GM18867 (cell line): ENCODE measurements around the gene CDX2.
"Not testable (repeated sequence)": the region's sequence is repeated elsewhere in the genome, so short reads cannot be mapped to it uniquely, and the experiment has no call there.

Experiments used
- ATAC-seq: cut with Tn5 transposase; IDR thresholded peaks from one replicate; pipeline ENCODE4 v1.9.1; 2021; ENCODE audit warnings: mild to moderate bottlenecking, moderate library complexity; ENCODE audit not compliant: unreplicated experiment

The CDX2 gene

DNA sequence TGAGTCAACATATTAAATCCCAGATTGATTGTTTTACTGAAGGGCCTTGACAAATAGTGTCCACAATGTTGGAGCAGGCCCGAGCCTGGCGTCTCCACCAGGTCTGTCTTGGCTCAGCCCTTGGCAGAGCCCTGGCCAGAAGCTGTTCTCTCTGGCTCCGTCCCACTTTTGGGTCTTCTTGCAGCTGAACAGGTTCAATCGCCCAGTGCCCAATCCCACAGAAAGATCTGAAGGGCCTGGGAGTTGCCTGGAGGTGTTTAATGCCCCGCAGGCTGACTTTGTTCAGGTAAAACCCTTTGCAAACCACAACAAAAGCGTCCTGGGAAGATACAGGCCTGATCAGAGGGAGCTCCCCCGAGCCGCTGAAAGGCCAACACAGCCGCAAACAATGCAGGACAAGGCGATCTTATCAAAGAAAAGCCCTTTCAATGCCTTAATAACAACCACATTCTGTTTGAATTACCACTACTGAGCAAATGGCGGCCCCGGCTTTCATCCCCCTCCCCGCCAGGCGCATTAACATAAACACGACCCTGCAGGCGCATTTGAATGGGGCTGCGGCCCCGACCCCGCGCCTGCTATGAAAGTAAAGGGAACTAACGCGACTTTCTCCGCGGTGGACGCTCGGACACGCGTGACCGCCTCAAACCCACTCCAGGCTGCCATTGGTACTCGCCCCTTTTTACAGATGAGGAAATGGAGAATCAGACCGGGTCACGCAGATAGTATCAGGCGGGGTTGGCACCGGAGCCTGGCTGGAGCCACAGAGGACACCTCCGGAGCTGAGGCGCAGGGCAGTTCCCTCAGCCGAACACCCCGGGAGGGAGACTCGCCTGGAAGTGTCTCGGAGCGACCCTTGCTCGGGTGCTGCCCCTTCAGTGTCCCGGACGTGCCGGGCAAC is 3.1 kb downstream of the CDX2 start:
- ATAC-seq = no peak

DNA sequence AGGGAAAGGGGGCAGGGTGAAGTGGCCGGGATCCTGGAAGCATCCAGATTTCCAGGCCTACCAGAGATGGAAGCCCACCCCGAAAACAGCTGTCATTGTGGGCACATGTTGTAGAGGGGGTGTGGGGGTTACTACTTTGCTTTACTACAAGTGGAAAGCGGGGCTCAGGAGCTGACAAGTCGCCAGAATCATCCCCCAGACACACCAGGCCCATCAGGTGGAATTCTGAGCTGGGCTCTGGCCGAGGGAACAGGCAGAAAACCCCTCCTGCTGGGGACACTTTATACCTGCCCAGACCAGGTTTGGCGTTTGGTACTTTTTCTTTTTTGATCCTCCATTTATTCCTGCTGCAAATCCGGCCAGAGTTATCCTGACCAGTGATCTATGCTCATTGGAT is 3.8 kb downstream of the CDX2 start:
- no peak for ATAC-seq

DNA sequence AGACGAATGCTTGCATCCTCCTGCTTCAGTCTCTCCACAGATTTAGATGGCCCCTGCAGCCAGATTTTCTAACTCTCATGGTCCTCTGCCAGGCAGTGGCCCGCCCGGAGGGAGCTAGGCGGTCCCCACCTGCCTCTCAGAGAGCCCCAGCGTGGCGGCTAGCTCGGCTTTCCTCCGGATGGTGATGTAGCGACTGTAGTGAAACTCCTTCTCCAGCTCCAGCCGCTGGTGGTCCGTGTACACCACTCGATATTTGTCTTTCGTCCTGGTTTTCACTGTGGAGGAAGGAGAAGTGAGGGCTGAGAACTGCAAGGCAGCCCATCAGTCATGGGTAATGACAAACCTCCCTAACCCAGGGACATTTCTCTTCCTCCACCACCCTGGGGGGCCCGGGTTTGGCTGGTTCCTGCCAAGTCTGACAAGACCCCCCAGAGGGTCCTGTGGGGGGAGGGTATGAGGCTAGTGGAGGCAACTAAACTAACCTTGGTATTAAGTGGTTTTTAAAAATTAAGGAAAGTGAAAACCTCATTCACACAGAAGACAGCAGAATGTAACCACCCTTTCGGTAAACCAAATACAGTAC is 4.3 kb downstream of the CDX2 start:
- no peak for ATAC-seq

DNA sequence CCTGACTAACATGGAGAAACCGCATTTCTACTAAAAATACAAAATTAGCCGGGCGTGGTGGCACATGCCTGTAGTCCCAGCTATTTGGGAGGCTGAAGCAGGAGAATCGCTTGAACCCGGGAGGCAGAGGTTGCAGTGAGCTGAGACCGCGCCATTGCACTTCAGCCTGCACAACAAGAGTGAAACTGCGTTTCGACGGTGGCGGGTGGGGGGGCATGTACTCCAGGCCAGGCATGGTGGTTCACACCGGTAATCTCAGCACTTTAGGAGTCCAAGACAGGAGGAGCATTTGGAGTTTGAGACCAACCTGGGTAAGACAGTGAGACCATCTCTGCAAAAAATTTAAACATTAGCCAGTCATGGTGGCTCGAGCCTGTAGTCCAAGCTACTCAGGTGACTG is 4.9 kb downstream of the CDX2 start:
- not testable (repeated sequence) for ATAC-seq

DNA sequence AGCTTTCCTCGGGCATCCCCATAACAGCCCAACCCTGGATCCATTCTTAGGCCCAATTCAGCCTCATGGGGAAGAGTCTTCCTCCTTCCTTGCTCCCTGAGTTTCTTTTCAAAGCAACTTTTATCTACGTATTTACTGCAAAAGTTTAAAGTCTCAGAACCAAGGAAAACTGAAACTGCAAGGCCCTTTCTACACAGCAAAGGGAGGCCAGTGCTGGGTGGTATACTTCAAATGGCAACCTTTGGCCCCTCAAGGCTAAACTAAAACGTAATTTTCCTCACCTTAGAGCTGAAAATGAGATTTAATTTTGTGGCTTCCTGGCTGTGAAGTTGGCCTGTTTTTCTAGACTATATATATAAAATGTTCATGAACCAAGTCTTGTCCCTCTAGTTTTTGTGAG is 5.6 kb downstream of the CDX2 start:
- no peak for ATAC-seq

DNA sequence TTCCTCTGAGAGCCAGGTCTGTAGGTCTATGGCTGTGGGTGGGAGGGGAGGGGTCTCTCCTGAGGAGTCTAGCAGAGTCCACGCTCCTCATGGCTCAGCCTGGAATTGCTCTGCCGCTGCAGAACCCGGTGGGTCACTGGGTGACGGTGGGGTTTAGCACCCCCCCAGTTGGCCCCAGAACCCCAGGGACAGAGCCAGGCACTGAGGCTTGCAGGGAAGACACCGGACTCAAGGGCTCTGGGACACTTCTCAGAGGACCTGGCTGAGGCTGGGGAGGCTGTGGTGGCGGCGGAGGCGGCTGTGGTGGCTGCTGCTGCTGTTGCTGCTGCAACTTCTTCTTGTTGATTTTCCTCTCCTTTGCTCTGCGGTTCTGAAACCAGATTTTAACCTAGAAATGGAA is 6.1 kb downstream of the CDX2 start:
- ATAC-seq = no peak

DNA sequence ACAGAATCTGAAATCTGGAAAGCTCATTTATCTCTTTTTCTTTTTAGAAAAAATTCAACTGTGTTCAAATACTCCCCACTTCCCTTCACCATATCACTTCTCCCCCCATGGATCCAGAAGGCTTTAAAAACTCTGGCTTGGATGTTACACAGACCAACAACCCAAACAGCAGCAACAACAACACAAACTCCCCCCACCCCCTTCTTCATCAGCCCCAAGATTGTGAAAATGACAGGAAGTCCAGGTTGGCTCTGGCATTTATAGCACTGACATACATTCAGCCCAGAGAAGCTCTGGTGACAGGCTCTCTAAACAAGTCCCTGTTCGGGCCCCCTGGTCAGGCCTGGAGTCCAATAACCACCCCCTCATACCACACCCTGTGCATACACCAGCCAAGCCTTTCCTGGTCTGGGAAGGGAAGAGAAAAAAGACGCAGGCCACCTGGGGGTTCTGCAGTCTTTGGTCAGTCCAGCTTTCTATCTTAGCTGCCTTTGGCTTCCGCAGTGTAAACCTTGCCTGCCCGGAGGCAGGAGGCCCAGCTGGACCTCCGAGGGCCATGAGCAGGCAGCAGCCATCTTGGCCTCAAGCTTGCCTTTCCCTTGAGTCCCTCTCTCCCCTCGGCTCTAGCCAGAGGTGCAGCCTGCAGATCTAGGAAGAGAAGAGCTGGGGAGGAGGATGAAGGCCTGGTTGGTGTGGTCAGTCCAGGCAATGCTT is 6.8 kb downstream of the CDX2 start:
- ATAC-seq = no peak

DNA sequence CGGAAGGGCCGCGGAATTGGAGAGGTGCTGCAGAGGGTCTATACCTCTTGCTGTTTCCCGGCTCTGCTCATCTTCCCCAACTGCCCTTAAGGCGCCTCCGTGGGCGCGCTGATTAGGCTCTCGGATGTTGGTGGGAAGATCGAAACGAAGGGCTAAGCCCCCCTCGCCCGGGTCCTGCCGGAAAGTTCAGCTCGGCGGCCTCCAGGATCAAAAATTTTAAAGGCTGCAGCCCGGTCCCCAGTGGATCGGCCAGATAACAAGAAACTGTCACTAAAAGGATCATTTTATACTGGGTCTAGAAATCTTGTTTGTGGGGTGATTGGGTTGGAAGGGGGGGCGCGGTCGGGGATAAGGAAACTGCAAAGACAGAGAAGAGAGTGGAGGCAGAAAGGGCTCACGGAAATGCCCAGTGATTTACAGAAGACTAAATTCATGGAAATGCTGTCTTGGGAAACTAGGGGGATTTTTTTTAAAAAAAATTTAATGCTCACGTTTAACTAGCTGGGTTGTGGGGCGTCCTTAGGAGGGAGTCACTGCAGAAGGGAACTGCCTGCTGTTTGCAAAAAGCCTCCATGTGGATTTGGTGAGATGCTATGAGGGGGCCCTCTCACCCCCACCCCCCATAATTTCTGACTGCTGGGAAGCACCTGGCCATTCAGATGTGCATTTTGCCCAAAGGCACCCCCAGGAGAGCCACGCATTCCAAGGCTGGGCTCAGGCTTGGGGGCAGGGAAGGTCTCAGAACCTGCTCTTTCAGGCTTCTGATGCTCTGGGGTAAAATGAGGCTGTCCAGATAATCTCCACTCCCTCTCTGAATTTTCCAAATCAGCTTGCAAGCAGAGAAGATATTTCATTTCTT is 7.7 kb downstream of the CDX2 start:
- no peak for ATAC-seq

DNA sequence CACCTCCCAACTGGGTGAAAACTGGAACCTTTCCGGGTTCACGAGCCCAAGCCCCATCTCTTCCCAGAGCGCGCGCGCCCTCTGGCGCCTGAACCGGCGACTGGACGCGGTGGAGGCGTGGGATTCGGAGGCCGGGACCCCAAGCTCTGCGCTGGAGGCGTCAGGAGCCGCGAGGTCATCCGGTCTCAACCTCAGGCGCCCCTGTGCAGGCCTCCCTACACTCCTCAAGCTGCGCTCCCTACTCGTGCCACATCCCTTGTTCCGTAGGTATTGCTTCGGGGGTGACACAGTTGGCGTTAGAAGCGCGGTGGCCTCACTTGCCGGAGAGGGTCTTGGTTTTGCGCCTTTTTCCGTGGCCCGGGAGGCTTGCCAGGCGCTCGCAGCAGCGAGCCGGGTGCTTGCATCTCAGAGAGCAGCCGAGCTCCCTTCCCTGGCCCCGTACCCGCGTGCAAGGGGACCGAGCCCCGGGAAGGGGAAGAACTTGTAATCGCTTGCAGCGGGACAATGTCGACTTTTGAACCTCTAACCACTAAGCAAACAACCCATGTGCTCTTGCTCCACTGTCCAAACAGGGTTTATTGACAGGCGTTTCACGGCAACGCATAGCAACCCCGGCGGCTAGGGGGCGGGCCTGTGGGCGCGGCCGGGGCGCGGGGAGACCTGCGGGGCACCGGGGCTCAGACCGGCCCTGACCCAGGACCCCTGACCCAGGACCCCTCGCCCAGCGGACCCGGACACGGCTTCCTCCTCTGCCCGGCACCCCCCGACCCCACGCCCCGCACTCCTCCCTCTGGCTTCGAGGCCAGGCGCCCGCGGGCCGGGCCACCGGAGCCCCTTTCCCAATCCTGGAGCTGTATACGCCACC is 8.5 kb downstream of the CDX2 start:
- no peak for ATAC-seq

DNA sequence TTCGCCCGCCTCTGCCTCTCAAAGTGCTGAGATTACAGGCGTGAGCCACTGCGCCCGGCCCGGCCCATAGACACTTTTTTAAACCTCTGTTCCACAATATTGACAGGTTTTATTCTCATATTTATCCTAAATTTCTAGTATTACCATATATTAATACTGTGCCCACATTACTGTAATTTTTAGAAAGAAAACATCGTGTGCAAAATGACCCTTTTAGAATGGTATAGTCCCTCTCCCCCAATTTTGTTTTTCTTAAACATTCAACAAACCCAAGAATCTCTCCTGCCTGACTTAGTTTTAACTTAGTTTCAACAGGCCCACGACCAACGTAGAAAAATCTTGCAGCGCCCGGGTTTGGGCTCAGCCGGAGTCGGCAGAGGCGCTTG is 9.1 kb downstream of the CDX2 start:
- ATAC-seq = no peak

DNA sequence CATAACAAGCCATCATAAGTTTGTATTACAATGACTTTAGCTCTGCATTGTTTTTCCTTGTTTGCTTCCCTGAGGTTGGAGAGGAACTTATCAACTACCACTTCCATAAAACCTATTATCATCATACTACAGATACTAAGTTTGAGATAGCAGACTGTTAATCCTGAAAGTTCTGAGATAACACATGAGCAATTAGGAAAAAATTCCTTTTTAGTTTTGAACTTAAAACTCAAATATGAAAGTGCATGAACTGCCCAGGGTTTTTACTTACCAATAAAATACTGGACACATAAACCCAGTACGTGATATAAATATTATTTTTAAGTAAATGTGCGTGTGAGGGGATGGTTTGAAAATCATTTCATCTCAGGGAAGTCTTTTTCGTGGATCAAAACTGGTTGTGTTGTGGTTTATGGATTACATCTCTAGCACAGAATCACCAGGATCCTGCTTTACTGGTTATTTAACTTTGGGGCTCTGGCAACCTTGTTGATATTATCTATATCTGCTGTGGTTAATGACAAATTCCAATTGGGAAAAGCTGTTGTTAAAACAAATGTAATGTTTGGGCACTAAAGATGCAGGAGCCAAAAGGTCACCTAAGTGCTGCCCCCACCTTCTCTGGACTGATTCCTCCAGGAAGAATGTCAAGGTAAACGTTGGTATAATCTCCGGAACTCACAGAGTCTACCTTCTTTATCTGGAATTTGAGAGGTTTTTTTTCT is 12.4 kb downstream of the CDX2 start:
- ATAC-seq = no peak

DNA sequence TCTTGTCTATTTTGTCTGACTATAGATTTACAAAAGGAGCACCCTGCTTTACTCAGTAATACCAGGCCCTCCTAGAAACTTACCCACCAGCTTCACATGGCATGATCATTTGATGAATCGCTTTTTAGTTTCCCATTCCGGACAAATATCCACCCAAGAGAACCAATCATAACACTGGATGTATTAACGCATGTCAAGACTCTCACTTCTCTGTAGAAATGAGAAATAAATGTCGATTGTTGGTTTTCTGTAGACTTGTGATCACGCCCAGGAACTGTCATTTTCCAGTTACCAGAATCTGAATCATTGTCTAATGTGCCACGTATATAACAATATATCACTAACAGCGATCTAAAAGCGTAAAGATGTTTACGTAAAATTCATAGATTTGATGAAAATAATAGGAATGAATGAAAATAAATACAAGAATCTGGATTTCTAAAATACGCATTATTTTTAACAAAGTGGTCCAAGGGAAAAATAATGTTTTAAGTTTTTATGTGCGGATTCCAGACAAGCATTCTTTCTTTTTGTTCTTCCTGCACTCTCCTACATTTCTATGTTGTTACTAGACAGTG is 14.0 kb downstream of the CDX2 start:
- no peak for ATAC-seq

DNA sequence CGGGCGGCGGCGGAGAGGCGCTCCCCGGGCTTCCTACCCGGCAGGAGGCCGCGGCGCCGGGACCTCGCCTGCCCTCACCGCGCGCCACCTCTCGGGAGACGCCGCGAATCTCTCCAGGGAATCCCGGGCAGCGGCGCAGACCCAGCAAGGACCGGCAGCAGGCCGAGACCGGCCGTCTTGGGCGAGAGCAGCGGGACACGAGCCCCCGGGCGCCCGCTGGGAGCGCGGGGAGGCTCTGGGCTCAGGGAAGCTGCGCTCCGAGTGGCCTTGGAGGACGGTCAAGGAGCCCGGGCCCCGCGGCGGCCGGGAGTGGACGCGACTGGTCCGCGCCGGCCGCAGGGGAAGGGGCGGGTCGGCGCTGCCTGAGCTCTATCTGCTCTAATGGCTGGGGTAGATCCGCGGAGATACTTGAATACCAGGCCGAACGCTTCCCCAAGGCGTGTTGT is 14.7 kb downstream of the CDX2 start:
- no peak for ATAC-seq

DNA sequence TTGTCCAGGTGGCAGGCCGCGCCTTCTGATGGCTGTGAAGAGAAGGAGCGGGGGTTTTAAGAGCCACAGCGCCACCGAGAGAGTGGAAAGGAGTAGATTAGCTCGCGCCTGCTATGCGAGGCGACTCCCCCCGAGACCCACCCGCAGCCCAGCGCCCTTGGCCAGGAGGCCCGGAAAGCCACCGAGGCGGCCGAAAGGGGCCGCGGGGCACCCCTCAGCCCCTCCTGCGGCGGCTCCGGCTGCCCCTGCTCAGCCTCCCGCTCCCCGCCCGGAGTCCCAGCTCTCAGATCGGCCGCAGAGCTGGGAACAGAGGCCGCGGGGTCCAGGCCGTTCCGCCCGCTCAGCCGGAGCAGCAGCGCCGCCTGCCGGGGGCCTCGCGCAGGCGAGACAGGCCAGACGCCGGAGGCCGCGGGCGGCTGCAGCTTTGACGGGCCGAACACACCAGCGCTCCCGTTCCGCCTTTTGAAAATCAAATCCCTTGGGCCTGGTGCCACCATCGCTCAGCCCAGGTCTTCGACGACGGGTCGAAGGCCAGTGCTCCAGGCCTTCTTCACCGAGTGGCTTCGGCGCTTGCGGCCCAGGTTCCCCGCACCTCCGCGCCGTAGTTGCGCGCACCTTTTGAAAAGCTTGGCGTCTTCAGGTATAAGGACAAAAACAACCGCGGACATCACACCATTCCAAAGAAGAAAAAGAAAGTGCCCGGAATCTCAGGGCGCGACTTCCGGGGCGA is 15.3 kb downstream of the CDX2 start:
- ATAC-seq = peak; percentile 78

DNA sequence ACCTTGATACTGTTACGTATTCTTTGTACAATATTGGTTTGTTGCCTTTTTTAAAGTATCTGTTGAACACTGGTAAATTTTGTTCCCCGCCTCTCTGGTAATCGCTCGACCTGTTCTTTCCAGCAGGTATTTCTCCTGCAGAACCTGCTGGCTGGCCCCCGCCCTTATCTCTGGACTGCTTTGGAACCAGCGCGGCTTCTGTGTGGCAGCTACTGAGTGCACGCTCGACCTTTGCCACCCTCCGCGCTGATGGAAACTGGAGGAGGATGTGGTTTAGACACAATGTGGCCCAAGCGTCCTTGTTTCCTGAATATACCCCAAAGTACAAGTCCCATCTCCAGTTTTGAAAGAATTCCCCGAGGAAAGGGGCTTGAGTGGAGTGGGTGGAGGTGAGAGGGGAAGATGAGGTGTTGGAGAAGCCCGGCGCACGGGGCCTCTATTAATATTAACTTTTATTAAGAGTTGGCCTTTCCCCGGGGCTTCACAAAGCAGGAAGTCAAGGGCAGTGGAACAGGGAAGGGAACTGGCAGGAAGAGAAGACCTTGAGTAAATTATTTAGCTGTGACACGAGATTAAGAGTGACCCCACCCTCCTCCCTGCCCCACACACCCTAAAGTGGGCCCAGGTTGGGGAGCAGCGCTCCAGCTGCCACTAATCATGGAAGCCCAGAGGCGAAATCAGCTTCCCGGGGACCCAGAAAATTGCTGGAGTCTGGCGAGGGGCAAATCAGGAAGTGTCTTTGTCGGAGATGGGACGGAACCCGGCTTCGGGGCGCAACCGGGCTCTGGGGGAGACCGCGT is 16.0 kb downstream of the CDX2 start:
- ATAC-seq = no peak

DNA sequence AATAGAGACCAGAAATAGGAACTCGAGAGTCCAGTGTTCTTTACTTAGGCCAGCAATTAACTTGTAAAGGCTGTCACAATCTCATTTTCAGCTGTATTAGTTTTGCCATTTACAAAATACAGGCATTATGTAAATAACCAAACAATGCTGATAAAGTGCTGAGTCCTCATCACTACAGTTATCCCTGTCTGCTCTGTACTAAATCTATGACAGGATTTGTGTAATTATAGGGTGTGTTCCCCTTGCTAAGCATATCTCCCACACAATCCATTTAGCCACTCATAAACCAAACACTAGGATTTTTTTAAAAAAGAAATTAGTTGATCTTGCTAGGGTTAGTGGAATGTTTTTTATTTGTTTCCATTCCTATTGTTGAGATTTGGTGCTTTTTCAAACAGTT is 26.1 kb downstream of the CDX2 start:
- ATAC-seq = no peak

DNA sequence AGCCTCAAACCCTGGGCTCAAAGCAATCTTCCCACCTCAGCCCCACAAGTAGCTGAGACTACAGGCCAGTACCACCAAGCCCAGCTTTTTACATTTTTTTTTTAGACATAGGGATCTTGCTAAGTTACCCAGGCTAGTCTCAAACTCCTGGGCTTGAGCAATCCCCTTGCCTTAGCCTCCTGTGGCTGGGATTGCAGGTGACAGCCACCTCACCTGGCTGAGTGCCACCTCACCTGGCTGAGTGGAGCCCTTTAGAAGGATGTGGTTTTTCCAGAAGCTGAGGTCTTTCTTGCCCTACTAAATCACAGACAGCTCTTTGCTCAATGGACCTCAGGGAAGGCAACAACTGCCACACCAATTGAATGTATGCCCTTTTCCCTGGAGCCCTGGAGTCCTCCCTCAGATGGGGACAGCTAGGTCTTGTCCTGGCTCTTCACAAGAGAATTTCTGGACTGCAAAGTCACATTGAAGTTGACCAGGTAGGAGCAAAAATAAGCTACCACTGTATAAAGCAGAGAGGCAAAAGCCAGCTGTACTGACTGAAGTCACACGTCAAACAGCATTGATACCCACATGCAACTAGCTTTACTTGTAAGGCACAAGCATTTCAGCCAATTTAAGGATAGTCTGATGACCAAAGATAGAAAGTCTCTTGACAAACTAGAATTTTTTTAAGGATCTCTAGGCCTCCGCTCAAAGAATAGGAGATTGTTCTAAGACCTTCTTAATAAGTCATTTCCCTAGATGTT is 35.4 kb downstream of the CDX2 start:
- ATAC-seq = no peak
